Large intestine (tissue), 3 donors: ENCODE measurements around the gene VTCN1. TPM values are rescaled to one million over a fixed set of nuclear protein-coding genes. Genes with fewer than 3 reads are reported as not detected.
"Not testable (repeated sequence)": the region's sequence is repeated elsewhere in the genome, so short reads cannot be mapped to it uniquely, and the experiment has no call there.

Experiments
- DNase-seq, 2 donors: peaks; one replicate each; pipeline versions ENCODE4 v3.0.0 to v3.0.0-alpha.2; 2013
- H3K27ac ChIP-seq: one replicate; pipeline ENCODE4 v1.5.1; 2013; ENCODE audit warnings: low read length
- H3K27me3 ChIP-seq: 2 replicates; pipeline ENCODE4 v1.6.1; 2013; ENCODE audit warnings: low read length; ENCODE audit not compliant: control insufficient read depth, insufficient read depth
- H3K36me3 ChIP-seq: 2 replicates; pipeline ENCODE4 v1.6.1; 2013; ENCODE audit warnings: low read length; ENCODE audit not compliant: control insufficient read depth, insufficient read depth
- H3K4me1 ChIP-seq: one replicate; pipeline ENCODE4 v1.6.1; 2013; ENCODE audit warnings: low read length; ENCODE audit not compliant: control insufficient read depth, insufficient read depth
- H3K4me3 ChIP-seq: one replicate; pipeline ENCODE4 v1.5.1; 2013; ENCODE audit warnings: low read length
- H3K9me3 ChIP-seq: one replicate; pipeline ENCODE4 v1.6.1; 2013; ENCODE audit warnings: mild to moderate bottlenecking, low read depth, low read length, moderate library complexity; ENCODE audit not compliant: control insufficient read depth
- WGBS: methylation state at CpG from one replicate; pipeline ENCODE4 v1.1.5; 2013; ENCODE audit warnings: low lambda C conversion rate; ENCODE audit not compliant: insufficient coverage; 5-methylcytosine and 5-hydroxymethylcytosine counted together
- polyA plus RNA-seq: library from polyadenylated mRNA; unstranded; fragments of 120-200 nt; gene quantifications from one replicate; pipeline ENCODE4 v1.2.1, GENCODE V29; 2013

The VTCN1 gene
- polyA plus RNA-seq, 1 donor = 0.04 TPM

DNA sequence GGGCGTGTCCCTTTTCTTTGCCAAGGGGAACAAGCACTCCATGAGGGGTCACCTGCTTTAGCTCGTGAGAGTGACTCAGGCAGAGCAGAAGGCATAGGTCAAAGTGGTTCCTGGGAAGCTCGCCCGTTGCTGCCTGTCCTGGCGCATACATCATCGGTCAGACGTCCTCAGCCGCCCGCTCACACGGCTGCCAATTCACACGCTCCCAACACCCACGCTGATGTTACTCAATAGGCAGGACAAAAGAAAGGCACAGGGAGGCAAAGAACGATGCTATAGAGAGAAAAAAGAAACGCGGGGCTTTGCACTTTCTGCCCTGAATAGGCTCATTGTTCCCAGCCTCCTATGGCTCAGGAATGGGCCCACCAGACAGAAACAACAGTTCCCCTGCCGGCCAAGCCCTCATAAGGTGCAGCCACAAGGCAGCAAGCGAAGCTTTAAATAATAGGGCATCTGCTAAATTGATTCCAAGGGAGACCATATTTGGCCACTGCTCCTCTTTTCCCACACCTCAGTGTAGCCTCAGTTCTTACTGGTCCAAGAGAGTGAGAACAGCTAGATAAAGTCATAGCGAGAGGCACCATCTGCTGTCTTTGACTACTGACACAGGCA is 38.7 kb downstream of the VTCN1 start:
- Histone ChIP-seq H3K4me1 (no peaks in the 10 kb centered on the region), H3K4me3 (no peak overlapping the region), H3K36me3 (no peaks in the 10 kb centered on the region), H3K27ac (no peak overlapping the region), H3K9me3 (no peaks in the 10 kb centered on the region), H3K27me3 (no peaks in the 10 kb centered on the region)
- WGBS = no CpG with 5 or more reads among the region's 18 CpGs
- no peak for DNase-seq

DNA sequence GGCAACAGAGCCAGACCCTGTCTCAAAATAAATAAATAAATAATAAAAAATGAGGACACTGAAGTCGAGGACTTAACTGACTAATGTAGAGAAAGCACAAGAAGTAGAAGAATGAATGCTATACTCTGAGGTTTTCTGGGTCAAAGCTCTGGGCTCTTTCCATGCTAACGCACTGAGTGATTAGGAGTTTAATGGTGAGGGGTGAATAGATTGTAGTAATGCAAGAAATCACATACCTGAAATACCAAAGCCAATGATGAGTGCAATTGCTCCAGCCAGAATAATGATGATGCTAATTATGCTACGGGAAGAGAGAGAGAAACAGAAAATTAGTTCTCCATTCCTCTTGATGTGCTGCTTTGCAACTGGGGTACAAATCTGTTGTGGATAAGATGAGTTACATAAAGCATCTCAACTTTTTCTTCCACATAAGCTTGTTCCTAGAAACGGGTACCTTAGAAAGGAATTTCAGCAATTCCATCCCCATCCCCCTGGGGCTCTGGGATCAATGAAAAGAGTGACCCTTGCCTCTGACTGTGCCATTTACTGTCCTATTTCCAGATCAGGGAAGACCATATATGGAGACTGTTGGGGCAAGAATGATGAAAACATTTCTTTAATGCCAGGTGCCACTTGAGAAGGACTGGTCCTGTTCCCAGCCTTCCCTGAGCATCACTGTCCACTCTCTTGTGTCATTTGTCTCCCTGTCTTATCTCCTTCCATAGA is 40.7 kb downstream of the VTCN1 start:
- WGBS = 88% methylated on average over 1 of the region's 4 CpGs
- H3K4me1 ChIP-seq = no peaks in the 10 kb centered on the region
- H3K27ac ChIP-seq = no peak overlapping the region
- H3K36me3 ChIP-seq = no peaks in the 10 kb centered on the region
- no peaks in the 10 kb centered on the region for H3K9me3 ChIP-seq
- H3K4me3 ChIP-seq = no peak overlapping the region
- H3K27me3 ChIP-seq = no peaks in the 10 kb centered on the region
- no peak for DNase-seq

DNA sequence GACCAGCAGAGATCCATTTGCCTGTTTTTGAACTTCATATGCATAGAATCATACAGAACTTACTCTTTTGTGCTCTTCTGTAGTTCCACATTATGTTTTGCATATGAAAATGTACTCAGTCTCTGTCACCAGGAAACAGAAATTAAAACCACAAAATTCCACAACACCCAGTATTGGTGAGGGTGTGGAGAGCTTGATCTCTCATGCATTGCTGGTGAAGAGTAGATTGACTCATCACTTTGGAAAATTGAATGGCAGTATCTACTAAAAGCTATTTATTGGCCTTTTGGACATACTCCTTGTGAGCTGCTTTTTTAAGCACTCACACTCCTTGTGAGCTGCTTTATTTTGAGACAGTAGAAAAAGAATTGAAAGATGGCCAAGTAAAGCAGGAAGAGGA is 43.3 kb downstream of the VTCN1 start:
- Histone ChIP-seq H3K36me3 (no peaks in the 10 kb centered on the region), H3K4me3 (no peak overlapping the region), H3K27ac (no peak overlapping the region), H3K4me1 (no peaks in the 10 kb centered on the region), H3K27me3 (no peaks in the 10 kb centered on the region), H3K9me3 (no peaks in the 10 kb centered on the region)
- no peak for DNase-seq

DNA sequence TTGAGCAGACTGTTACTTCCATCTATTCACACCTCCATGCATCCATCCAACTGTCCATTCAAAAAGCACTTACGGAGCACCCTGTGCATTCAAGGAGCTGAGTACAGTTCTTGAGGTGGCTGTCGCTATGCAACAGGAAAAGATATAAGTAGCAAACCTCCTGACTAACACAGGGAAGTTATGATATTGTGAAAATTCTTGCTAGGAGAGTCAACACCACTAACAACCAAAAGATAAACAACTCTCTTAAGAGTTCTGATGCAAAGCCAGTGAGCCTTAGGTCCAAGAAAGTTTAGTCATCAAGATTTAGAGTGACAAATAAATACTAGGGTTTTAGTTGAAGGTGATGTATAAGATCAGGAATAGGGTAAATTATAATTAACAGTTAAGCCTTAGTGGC is 44.7 kb downstream of the VTCN1 start:
- no peak overlapping the region for H3K4me3 ChIP-seq
- no peaks in the 10 kb centered on the region for H3K36me3 ChIP-seq
- H3K9me3 ChIP-seq = no peaks in the 10 kb centered on the region
- WGBS = no CpG with 5 or more reads among the region's 2 CpGs
- H3K27me3 ChIP-seq = no peaks in the 10 kb centered on the region
- no peak overlapping the region for H3K27ac ChIP-seq
- DNase-seq = no peak
- no peaks in the 10 kb centered on the region for H3K4me1 ChIP-seq

DNA sequence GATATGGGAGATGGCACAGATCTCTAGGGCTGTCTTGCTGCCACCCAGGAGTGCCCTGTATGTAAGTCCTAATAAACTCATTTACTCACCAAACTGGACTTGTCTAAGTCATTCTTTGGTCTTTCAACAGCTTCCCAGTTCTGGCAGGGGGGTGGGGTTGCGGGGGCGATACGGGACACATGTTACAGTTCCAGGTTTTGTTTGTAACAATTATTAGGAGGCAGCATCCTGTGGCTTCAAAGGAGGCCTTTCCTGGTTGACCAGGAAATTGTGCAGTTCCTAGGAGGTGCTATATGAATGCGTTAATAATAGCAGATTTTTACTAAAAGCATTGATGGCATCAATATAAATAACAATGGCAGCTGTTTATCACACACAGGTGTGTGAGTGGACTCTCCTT is 46.5 kb downstream of the VTCN1 start:
- Histone ChIP-seq H3K9me3 (no peaks in the 10 kb centered on the region), H3K27ac (no peak overlapping the region), H3K27me3 (no peaks in the 10 kb centered on the region), H3K36me3 (no peaks in the 10 kb centered on the region), H3K4me1 (no peaks in the 10 kb centered on the region), H3K4me3 (no peak overlapping the region)
- no peak for DNase-seq
- no CpG with 5 or more reads among the region's 4 CpGs for WGBS

DNA sequence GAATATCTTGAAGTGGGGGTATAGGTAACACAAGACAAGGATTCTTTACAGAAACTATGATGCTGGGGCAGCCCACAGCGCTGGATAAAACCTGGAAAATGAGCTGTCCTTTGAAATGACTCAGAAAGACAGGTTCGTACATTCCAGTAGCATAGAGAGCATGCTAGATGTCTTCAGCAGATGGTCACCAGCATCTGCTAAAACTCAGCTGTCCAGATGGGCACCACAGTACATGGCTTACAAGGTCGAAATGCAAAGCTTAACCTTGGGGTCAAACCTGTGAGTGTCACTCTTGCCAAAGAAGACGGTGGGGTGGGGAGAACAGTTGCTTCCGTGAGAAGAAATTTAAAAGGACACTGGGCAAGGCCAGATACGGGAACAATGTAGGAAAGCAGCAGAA is 47.9 kb downstream of the VTCN1 start:
- no peak overlapping the region for H3K4me3 ChIP-seq
- no peaks in the 10 kb centered on the region for H3K9me3 ChIP-seq
- DNase-seq = no peak
- no CpG with 5 or more reads among the region's 6 CpGs for WGBS
- H3K27me3 ChIP-seq = no peaks in the 10 kb centered on the region
- H3K27ac ChIP-seq = no peak overlapping the region
- no peaks in the 10 kb centered on the region for H3K4me1 ChIP-seq
- H3K36me3 ChIP-seq = no peaks in the 10 kb centered on the region

DNA sequence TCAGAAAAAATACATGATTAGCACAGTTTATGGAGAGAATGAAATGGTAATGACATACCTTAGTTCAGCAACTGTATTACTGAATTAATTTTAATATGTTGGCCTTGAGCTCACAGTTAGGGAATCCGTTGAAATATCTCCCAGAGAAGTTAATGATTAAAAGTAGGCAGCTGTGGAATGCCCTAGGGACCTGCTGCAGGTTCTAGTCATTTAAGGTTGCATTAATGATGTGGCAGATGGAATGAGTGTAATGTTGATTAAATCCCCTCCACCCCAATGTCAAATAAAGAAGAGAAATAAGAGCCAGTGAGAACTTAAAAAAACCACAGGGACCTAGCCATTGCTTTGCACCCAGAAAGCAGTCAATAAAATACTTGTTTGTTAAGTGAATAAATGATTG is 48.8 kb downstream of the VTCN1 start:
- H3K4me3 ChIP-seq = no peak overlapping the region
- H3K36me3 ChIP-seq = no peaks in the 10 kb centered on the region
- H3K27me3 ChIP-seq = no peaks in the 10 kb centered on the region
- WGBS = no CpG with 5 or more reads among the region's 1 CpG
- H3K4me1 ChIP-seq = no peaks in the 10 kb centered on the region
- DNase-seq = peak in 1 of 2 donors; percentile 45
- no peak overlapping the region for H3K27ac ChIP-seq
- no peaks in the 10 kb centered on the region for H3K9me3 ChIP-seq

DNA sequence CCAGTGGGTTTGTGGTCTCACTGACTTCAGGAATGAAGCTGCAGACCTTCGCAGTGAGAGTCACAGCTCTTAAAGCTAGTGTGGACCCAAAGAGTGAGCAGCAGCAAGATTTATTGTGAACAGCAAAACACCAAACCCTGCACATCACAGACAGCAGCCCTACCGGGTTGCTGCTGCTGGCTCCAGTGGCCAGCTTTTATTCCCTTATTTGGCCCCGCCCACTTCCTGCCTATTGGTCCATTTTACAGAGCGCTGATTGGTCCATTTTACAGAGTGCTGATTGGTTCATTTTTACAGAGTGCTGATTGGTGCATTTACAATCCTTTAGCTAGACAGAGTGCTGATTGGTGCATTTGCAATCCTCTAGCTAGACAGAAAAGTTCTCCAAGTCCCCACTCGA is 59.4 kb downstream of the VTCN1 start:
- H3K4me3 ChIP-seq, H3K4me1 ChIP-seq, H3K27me3 ChIP-seq, DNase-seq, H3K9me3 ChIP-seq, H3K36me3 ChIP-seq, H3K27ac ChIP-seq: not testable (repeated sequence)
- WGBS = 100% methylated on average over 1 of the region's 5 CpGs

DNA sequence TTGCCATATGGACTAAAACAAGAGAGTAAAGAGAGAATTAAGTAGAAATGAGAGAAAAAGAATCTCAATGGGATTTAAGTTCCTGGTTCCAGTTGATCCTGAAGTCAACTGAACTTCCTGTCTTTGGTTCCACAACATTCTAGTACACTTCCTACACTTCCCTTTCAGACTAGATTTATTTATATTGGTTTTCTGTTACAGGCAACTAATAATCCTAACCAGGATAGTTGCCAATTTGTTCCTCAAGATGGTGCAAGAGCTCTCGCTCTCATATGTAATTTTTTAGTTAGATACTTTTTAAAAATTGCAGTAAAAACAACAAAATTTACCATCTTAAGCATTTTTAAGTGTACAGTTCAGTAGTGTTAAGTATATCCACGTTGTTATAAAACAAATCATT is 60.4 kb downstream of the VTCN1 start:
- Histone ChIP-seq H3K4me1 (no peaks in the 10 kb centered on the region), H3K4me3 (no peak overlapping the region), H3K36me3 (no peaks in the 10 kb centered on the region), H3K9me3 (no peaks in the 10 kb centered on the region), H3K27me3 (peaks cover 3% of the 10 kb centered on the region), H3K27ac (no peak overlapping the region)
- 93% methylated on average over 2 of the region's 2 CpGs for whole genome bisulfite sequencing
- no peak for DNase-seq

DNA sequence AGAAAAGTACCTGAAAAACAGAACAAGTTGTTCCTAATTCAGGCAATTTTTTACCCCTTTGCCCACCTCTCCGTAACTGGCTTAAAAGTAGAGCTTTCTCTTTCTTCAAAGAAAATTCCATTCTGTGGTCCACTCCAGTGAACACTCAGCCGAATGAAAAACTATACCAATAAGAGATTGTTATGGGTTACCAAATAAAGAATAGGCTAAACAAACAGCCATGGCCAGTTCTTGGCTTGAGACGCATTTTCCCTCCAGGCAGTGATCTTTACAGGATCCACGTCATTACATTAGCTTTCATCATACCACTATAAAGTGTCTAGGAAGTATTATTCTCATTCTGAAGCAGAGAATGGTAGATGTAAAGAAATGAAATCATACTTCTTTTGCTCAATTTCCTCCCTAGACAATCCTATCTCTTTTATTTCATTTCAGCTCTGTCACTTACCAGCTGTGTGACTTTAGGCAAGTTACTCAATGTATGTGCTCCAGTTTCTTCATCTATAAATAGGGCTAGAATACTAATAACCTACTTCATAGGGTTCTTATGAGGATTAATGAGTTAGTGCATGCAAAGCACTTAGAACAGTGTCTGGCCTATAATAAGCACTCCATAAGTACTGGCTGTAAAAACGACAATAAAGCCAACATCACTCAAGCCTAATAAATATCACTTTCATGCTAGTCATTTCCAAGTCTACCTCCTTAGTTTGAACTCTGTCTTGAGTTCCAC is 62.7 kb downstream of the VTCN1 start:
- Histone ChIP-seq H3K36me3 (no peaks in the 10 kb centered on the region), H3K9me3 (no peaks in the 10 kb centered on the region), H3K27ac (no peak overlapping the region), H3K4me1 (no peaks in the 10 kb centered on the region), H3K27me3 (peaks cover 3% of the 10 kb centered on the region), H3K4me3 (no peak overlapping the region)
- no peak for DNase-seq
- no CpG with 5 or more reads among the region's 5 CpGs for WGBS
